NCI-H526 treated with DMSO at 0.1 percent for 48 hours (cell line): ENCODE results near the gene PKHD1.

ENCODE experiments used
- DNase-seq: peaks from one replicate; lab custom pipeline; 2025; lab: John Stamatoyannopoulos, UW

PKHD1 gene, protein sequence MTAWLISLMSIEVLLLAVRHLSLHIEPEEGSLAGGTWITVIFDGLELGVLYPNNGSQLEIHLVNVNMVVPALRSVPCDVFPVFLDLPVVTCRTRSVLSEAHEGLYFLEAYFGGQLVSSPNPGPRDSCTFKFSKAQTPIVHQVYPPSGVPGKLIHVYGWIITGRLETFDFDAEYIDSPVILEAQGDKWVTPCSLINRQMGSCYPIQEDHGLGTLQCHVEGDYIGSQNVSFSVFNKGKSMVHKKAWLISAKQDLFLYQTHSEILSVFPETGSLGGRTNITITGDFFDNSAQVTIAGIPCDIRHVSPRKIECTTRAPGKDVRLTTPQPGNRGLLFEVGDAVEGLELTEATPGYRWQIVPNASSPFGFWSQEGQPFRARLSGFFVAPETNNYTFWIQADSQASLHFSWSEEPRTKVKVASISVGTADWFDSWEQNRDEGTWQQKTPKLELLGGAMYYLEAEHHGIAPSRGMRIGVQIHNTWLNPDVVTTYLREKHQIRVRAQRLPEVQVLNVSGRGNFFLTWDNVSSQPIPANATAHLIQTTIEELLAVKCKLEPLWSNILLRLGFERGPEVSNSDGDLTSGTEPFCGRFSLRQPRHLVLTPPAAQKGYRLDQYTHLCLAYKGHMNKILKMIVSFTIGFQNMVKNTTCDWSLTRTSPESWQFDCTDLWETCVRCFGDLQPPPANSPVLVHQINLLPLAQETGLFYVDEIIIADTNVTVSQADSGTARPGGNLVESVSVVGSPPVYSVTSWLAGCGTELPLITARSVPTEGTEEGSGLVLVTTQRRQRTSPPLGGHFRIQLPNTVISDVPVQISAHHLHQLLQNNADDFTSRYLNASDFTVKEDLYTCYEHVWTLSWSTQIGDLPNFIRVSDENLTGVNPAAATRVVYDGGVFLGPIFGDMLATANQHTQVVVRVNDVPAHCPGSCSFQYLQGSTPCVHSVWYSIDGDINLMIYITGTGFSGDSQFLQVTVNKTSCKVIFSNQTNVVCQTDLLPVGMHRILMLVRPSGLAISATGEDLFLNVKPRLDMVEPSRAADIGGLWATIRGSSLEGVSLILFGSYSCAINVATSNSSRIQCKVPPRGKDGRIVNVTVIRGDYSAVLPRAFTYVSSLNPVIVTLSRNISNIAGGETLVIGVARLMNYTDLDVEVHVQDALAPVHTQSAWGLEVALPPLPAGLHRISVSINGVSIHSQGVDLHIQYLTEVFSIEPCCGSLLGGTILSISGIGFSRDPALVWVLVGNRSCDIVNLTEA (N-terminal part only)

GRCh38 chr6:52087498-52087999, at the start of gene PKHD1:
Gene PKHD1 (minus strand): TSS chr6:52087613. CDS start chr6:52084933, 2,680 bp downstream.
- DNase-seq = no peak

- no peak for DNase-seq
Measured at GRCh38 chr6:52136934-52137467, 49.6 kb upstream of the PKHD1 start.

DNA sequence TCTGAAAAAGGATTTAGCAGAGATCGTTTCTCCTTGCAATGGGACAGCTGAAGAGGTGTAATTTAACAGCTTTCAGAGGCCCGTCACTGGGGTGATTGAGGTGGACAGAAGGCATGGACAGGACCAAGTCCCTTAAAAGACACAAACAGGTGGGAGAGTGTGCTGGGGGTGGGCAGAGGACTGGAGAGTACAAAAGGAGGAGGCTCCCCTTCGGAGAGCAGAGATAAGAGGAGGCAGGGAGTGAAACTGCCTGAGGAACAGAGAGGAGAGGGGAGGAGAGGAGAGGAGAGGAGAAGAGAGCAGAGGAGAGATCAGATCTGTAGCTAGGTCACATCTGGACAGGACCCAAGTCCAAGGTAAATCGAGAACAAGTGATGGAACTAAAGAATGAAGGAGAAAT, 48.6 kb upstream of the PKHD1 start:
- DNase-seq = no peak

DNA sequence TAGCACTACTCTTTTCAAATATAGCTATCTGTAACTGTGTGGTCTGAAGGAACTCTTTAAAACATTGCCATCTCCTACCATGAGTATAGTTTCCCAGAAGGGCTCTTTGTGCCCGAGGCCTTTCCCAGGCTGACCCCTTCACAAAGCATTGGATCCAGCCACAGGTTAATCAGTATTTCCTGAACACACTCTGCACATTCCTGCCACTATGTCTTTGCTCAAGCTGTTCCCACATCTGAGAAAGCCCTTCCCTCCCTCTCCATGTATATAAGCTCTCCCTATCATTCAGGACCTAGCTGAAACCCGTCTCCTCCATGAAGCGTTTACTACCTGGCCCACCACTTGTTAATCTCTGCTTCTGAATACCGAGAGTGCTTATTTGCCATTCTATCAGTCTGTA, 47.8 kb upstream of the PKHD1 start:
- no peak for DNase-seq

DNA sequence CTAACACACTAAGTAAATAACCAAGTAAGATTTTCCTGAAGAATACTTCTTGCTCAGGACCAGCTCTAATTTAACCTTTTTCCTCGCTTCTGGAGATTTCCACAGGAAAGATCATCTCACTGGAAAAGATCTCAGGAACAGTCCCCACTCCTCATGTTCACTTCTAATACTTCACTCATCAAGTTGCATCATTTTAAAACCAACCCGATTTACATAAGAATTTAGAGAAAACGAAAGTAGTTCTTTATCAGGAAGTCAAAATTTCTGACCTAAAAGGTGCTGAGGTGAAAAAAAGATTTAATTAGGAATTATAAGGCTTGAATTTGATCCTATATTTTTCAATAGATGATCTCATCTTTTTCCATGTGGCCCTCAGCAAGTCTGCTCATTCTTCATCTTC, 46.6 kb upstream of the PKHD1 start:
- DNase-seq = no peak

DNA sequence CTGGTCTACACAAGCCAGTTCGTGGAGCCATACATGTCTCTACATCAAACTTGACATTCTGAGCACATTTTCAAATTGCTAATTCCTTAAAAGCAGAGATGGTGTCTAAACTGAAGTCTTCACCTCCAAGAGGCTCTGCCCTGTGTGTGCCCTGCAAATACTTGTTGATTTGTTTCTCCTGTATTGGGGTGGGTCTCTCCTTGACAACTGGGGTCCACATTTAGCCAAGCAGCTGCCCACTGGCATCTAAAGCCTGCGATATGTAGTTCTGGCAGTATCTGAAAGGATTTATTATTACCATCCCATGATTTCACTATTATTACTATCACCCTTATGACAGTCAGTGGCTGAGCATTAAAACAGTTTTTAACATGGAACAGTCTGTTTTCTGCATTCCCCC, 45.9 kb upstream of the PKHD1 start:
- DNase-seq = no peak

DNA sequence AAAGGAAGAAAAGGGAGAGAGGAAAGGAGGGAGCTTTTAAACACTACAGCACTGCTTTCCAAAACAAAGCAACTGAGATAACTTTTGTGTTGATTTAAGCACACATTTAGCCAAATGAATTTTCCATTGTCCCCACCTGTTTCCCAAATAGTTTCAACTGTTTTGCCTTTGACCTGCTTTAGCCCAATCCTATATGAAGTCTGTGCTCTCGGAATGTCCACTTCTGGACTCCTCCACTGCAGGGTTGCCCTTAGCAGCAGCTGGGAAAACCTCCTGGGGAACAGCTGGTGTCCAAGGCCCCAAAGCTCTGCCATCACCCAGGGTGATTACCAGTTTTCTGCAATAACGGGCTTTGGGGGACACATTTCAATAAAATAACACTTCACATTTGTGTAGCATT, 44.9 kb upstream of the PKHD1 start:
- no peak for DNase-seq

DNA sequence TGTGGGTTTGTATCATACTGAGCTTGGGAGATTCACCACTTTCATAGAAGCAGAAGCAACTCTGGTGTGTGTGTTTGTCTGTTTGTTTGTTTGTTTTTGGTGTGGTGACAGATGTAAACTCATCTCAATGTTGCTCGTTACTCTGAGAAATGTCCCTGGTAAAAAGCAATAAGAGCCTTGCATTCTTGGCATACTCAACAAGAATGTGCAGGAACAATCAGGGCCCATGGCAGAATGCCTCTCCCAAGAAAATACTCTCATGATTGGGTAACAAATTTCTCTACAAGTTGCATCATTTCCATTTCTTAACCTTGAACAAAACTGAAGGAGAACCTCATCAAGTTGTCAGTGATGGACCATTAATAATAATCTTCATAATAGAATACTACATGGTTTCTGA, 43.0 kb upstream of the PKHD1 start:
- DNase-seq = no peak

DNA sequence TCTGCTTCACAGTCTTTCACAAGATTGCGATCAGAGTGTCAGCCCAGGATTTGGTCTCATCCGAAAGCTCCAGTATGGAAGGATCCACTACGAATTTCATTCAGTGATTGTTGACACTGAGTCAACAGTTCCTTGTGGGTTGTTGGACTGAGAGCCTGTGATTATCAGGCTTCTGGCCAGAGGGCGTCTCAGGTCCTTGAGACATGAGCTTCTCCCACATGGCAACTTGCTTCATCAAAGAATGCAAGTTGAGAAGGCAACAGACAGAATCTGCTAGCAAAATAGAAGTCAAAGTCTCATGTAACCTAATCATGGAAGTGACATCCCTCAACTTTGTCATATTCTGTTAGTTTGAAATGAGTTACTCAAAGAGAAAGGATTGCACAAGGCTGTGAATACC, 40.5 kb upstream of the PKHD1 start:
- DNase-seq = no peak

GRCh38 chr6:52126231-52126630, 38.8 kb upstream of the PKHD1 start:
- no peak for DNase-seq

- DNase-seq = no peak
Measured at GRCh38 chr6:52125572-52125971, 38.2 kb upstream of the PKHD1 start.

GRCh38 chr6:52125139-52125538, 37.7 kb upstream of the PKHD1 start:
- no peak for DNase-seq

DNA sequence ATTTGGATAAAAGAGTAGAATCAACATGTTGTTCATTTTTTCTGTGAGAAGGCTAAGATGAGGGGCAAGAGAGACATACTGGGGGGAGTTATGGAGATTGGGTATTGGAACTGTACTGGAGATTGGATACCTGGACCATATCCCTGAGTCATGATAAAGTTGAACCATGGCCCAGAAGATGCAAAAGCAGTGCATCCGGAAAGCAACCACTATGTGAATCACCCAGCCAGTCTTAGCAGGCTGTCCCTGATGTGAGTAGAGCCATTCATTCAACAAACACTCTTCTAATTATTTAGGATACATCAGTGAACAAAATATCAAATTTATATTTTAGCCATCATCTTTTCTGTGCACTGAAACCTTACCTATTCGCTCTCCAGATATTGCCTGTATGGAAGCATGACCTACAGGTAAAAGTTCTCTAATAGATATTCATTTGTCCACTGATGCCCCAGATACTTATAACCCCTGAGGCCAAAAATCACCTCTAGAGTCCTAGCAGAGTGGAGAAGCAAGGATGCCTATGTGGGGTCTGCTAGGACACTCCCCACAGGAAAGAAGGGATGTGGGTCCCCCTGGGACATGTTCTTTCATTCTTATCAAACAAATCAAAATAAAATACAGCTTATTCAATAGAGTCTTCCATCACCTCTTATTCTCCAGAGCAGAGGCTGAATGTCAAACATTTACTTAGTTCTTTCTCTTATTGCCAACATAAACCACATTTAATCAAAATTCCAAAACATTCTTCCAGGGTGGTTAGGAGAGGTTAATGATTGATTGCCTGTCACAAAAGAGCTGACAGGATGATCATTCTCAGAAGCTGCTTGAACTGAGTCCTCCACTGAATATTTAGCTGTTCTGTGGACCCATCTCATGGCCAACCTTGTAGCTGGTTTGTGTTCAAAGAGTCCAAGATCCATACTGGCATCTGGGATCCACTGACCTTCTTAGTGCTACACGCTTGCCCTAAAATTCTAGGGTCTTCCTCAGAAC, 37.0 kb upstream of the PKHD1 start:
- no peak for DNase-seq

GRCh38 chr6:52123251-52123650, 35.8 kb upstream of the PKHD1 start:
- no peak for DNase-seq

DNA sequence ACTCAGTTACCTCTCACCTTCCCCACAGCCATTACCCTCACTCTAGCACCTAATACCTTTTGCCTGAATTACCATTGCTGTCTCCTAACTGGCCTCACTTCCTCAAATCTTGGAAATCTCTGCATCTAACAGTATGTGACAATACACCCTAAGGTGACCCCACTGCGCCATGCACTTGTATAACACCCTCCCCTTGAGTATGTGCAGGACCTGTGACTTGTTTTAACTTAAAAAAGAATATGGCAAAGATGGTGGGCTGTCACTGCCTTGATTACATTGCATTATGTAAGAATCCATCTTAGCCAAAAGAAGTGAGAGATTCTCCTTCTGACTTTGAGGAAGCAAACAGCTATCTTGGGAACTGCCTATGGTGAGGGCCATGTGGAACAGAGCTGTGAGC, 29.9 kb upstream of the PKHD1 start:
- DNase-seq = no peak

- DNase-seq = no peak
Measured at GRCh38 chr6:52116605-52116948, 29.2 kb upstream of the PKHD1 start.

GRCh38 chr6:52115891-52116604, 28.6 kb upstream of the PKHD1 start:
- DNase-seq = peak; percentile 99

DNA sequence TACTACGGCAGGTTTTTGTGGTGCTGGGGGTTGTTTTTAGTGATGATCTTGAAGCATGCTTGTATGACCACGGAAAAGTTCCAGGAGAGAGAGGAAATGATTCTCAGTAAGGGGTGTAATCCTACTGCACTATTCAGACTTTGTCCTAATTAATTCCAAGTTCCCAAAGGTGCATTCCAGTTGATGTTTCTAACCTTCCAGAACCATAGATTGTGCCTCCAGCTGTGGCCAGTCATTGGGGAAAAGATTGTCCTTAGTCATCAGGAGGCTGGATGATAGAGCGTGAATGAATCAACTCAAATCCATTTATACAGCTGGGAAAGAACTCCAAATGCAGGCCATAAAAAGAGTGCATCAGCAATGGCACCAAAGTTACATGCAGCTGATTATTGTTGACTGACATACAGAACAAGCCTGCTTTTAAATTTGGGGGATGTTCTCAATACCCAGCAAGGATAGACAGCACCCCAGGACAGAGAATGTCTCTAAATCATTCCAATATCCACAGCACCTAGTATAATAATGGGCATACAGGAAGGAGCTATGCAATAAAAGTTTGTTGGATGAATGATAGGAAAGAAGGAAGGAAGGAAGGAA, 27.8 kb upstream of the PKHD1 start:
- DNase-seq = no peak

GRCh38 chr6:52109171-52109571, 21.8 kb upstream of the PKHD1 start:
- no peak for DNase-seq

DNA sequence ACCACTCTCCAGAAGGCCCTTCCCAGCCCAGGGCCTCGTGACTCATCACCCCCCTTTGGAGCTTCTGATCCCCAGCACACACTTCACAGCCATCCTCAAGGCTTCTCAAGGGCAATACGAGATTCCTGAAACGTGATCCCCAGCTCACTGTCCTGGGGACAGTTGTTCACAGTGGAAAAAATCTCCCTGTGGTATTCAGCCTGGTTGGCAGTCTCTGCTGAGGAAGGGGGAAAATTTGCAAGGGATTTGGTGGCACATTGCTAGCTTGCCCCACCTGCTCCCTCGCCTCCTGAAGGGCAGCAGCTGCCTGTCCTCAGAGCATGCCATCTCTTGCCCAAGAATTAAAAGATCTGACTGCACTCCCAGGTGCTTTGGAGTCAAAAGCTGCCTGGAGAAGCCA, 20.7 kb upstream of the PKHD1 start:
- DNase-seq = no peak
